ENCODE data around the gene CEP170B. TPM values are rescaled to one million over a fixed set of nuclear protein-coding genes. Genes with fewer than 3 reads are reported as not detected.

Gene CEP170B
- total and polyA plus RNA-seq, 9 of the 15 experiments (the other 6 are each of a cell fraction or from before 2014, with no cell fraction given): 0.01 to 10.2 (median 2.2) TPM

Other genes starting within 250 kb of the CEP170B start
Only the 7 nearest of the 10 such genes appear.
- gene ADSS1, start 141.0 kb upstream of the CEP170B start, total RNA-seq (2014; rRNA removed): 4.4 and 5.9 TPM in 2 replicates
- gene ADSS1, start 141.0 kb upstream of the CEP170B start, total RNA-seq (2014; rRNA removed; fragmentation: Illumina TruSeq; extraction: Trizol): 2.0 and 2.2 TPM in 2 replicates
- gene ADSS1, start 141.0 kb upstream of the CEP170B start, total RNA-seq (2015; rRNA removed; fragmentation: Illumina TruSeq; extraction: Trizol): 3.5 and 3.6 TPM in 2 replicates
- gene ADSS1, start 141.0 kb upstream of the CEP170B start, total RNA-seq (2021): 4.2 and 4.9 TPM in 2 replicates
- gene ADSS1, start 141.0 kb upstream of the CEP170B start, polyA plus RNA-seq (2011; rRNA removed): 4.2 and 5.2 TPM in 2 replicates
- 3.9 and 4.3 TPM in 2 replicates for gene ADSS1, start 141.0 kb upstream of the CEP170B start, polyA plus RNA-seq (2014; fragmentation: Illumina TruSeq; extraction: Trizol)
- gene ADSS1, start 141.0 kb upstream of the CEP170B start, polyA plus RNA-seq (2014; fragmentation: Nextera tagmentation; extraction: Ambion mirVana): under 1 TPM; 0.53 to 0.74 TPM
- gene ADSS1, start 141.0 kb upstream of the CEP170B start, polyA plus RNA-seq (2014; rRNA removed): 3.6 and 5.3 TPM in 2 replicates
- 186 and 216 TPM in 2 replicates for gene SIVA1, start 112.1 kb upstream of the CEP170B start, total RNA-seq (2014; rRNA removed)
- gene SIVA1, start 112.1 kb upstream of the CEP170B start, total RNA-seq (2014; rRNA removed; fragmentation: Illumina TruSeq; extraction: Trizol): 4.8 and 6.1 TPM in 2 replicates
- gene SIVA1, start 112.1 kb upstream of the CEP170B start, total RNA-seq (2015; rRNA removed; fragmentation: Illumina TruSeq; extraction: Trizol): 55.9 and 57.8 TPM in 2 replicates
- 111 and 113 TPM in 2 replicates for gene SIVA1, start 112.1 kb upstream of the CEP170B start, total RNA-seq (2021)
- 54.2 and 66.2 TPM in 2 replicates for gene SIVA1, start 112.1 kb upstream of the CEP170B start, polyA plus RNA-seq (2011; rRNA removed)
- gene SIVA1, start 112.1 kb upstream of the CEP170B start, polyA plus RNA-seq (2014; fragmentation: Illumina TruSeq; extraction: Trizol): 7.8 and 43.9 TPM in 2 replicates
- 10 to 100 TPM in 1 of 2 experiments, 1 to 10 TPM in 1; 4.2 to 20.6 TPM for gene SIVA1, start 112.1 kb upstream of the CEP170B start, polyA plus RNA-seq (2014; fragmentation: Nextera tagmentation; extraction: Ambion mirVana)
- 138 and 148 TPM in 2 replicates for gene SIVA1, start 112.1 kb upstream of the CEP170B start, polyA plus RNA-seq (2014; rRNA removed)
- gene AKT1, start 69.5 kb upstream of the CEP170B start, total RNA-seq (2014; rRNA removed): 80.1 and 91.2 TPM in 2 replicates
- gene AKT1, start 69.5 kb upstream of the CEP170B start, total RNA-seq (2014; rRNA removed; fragmentation: Illumina TruSeq; extraction: Trizol): 25.9 and 37.5 TPM in 2 replicates
- 74.5 and 75.1 TPM in 2 replicates for gene AKT1, start 69.5 kb upstream of the CEP170B start, total RNA-seq (2015; rRNA removed; fragmentation: Illumina TruSeq; extraction: Trizol)
- 117 and 132 TPM in 2 replicates for gene AKT1, start 69.5 kb upstream of the CEP170B start, total RNA-seq (2021)
- 71.8 and 79.3 TPM in 2 replicates for gene AKT1, start 69.5 kb upstream of the CEP170B start, polyA plus RNA-seq (2011; rRNA removed)
- 82.0 and 89.7 TPM in 2 replicates for gene AKT1, start 69.5 kb upstream of the CEP170B start, polyA plus RNA-seq (2014; fragmentation: Illumina TruSeq; extraction: Trizol)
- gene AKT1, start 69.5 kb upstream of the CEP170B start, polyA plus RNA-seq (2014; fragmentation: Nextera tagmentation; extraction: Ambion mirVana): 1 to 10 TPM in 1 of 2 experiments, under 1 TPM in 1; 0.49 to 1.3 TPM
- 106 TPM in 2 replicates for gene AKT1, start 69.5 kb upstream of the CEP170B start, polyA plus RNA-seq (2014; rRNA removed)
- 5.5 and 7.2 TPM in 2 replicates for gene ZBTB42, start 64.2 kb upstream of the CEP170B start, total RNA-seq (2014; rRNA removed)
- 1.4 and 1.5 TPM in 2 replicates for gene ZBTB42, start 64.2 kb upstream of the CEP170B start, total RNA-seq (2014; rRNA removed; fragmentation: Illumina TruSeq; extraction: Trizol)
- 5.1 TPM in 2 replicates for gene ZBTB42, start 64.2 kb upstream of the CEP170B start, total RNA-seq (2015; rRNA removed; fragmentation: Illumina TruSeq; extraction: Trizol)
- 7.4 and 8.5 TPM in 2 replicates for gene ZBTB42, start 64.2 kb upstream of the CEP170B start, total RNA-seq (2021)
- 2.2 and 2.4 TPM in 2 replicates for gene ZBTB42, start 64.2 kb upstream of the CEP170B start, polyA plus RNA-seq (2011; rRNA removed)
- 2.4 and 4.5 TPM in 2 replicates for gene ZBTB42, start 64.2 kb upstream of the CEP170B start, polyA plus RNA-seq (2014; fragmentation: Illumina TruSeq; extraction: Trizol)
- gene ZBTB42, start 64.2 kb upstream of the CEP170B start, polyA plus RNA-seq (2014; fragmentation: Nextera tagmentation; extraction: Ambion mirVana): under 1 TPM; 0.03 to 0.08 TPM
- 2.9 and 3.7 TPM in 2 replicates for gene ZBTB42, start 64.2 kb upstream of the CEP170B start, polyA plus RNA-seq (2014; rRNA removed)
- not detected in 2 replicates for gene PLD4, start 59.6 kb downstream of the CEP170B start, total RNA-seq (2014; rRNA removed)
- gene PLD4, start 59.6 kb downstream of the CEP170B start, total RNA-seq (2014; rRNA removed; fragmentation: Illumina TruSeq; extraction: Trizol): not detected in 2 replicates
- 0.08 and 0.18 TPM in 2 replicates for gene PLD4, start 59.6 kb downstream of the CEP170B start, total RNA-seq (2015; rRNA removed; fragmentation: Illumina TruSeq; extraction: Trizol)
- 0.24 TPM in 1 of 2 replicates, not detected in the other for gene PLD4, start 59.6 kb downstream of the CEP170B start, total RNA-seq (2021)
- not detected in 2 replicates for gene PLD4, start 59.6 kb downstream of the CEP170B start, polyA plus RNA-seq (2011; rRNA removed)
- gene PLD4, start 59.6 kb downstream of the CEP170B start, polyA plus RNA-seq (2014; fragmentation: Illumina TruSeq; extraction: Trizol): 0.19 TPM in 1 of 2 replicates, not detected in the other
- not detected for gene PLD4, start 59.6 kb downstream of the CEP170B start, polyA plus RNA-seq (2014; fragmentation: Nextera tagmentation; extraction: Ambion mirVana)
- 0.03 TPM in 1 of 2 replicates, not detected in the other for gene PLD4, start 59.6 kb downstream of the CEP170B start, polyA plus RNA-seq (2014; rRNA removed)
- gene AHNAK2, start 113.1 kb downstream of the CEP170B start, total RNA-seq (2014; rRNA removed): 0.04 TPM in 1 of 2 replicates, not detected in the other
- not detected in 2 replicates for gene AHNAK2, start 113.1 kb downstream of the CEP170B start, total RNA-seq (2014; rRNA removed; fragmentation: Illumina TruSeq; extraction: Trizol)
- gene AHNAK2, start 113.1 kb downstream of the CEP170B start, total RNA-seq (2015; rRNA removed; fragmentation: Illumina TruSeq; extraction: Trizol): 0.04 TPM in 2 replicates
- 0.09 and 0.18 TPM in 2 replicates for gene AHNAK2, start 113.1 kb downstream of the CEP170B start, total RNA-seq (2021)
- 0.04 TPM in 1 of 2 replicates, not detected in the other for gene AHNAK2, start 113.1 kb downstream of the CEP170B start, polyA plus RNA-seq (2011; rRNA removed)
- gene AHNAK2, start 113.1 kb downstream of the CEP170B start, polyA plus RNA-seq (2014; fragmentation: Illumina TruSeq; extraction: Trizol): 0.03 TPM in 1 of 2 replicates, not detected in the other
- not detected for gene AHNAK2, start 113.1 kb downstream of the CEP170B start, polyA plus RNA-seq (2014; fragmentation: Nextera tagmentation; extraction: Ambion mirVana)
- under 0.01 and 0.04 TPM in 2 replicates for gene AHNAK2, start 113.1 kb downstream of the CEP170B start, polyA plus RNA-seq (2014; rRNA removed)
- 3.2 and 4.0 TPM in 2 replicates for gene CLBA1, start 120.5 kb downstream of the CEP170B start, total RNA-seq (2014; rRNA removed)
- gene CLBA1, start 120.5 kb downstream of the CEP170B start, total RNA-seq (2014; rRNA removed; fragmentation: Illumina TruSeq; extraction: Trizol): 1.4 and 1.8 TPM in 2 replicates
- gene CLBA1, start 120.5 kb downstream of the CEP170B start, total RNA-seq (2015; rRNA removed; fragmentation: Illumina TruSeq; extraction: Trizol): 2.1 and 2.2 TPM in 2 replicates
- 3.9 and 4.4 TPM in 2 replicates for gene CLBA1, start 120.5 kb downstream of the CEP170B start, total RNA-seq (2021)
- 2.5 and 2.6 TPM in 2 replicates for gene CLBA1, start 120.5 kb downstream of the CEP170B start, polyA plus RNA-seq (2011; rRNA removed)
- 3.2 TPM in 2 replicates for gene CLBA1, start 120.5 kb downstream of the CEP170B start, polyA plus RNA-seq (2014; fragmentation: Illumina TruSeq; extraction: Trizol)
- gene CLBA1, start 120.5 kb downstream of the CEP170B start, polyA plus RNA-seq (2014; fragmentation: Nextera tagmentation; extraction: Ambion mirVana): under 1 TPM; 0.04 to 0.25 TPM
- gene CLBA1, start 120.5 kb downstream of the CEP170B start, polyA plus RNA-seq (2014; rRNA removed): 2.2 and 2.7 TPM in 2 replicates

All from K562 (cell line).